OCI-M2 (cell line): ENCODE measurements around the gene BGN.

Source experiments
- DNase-seq: peaks from one replicate; lab custom pipeline; 2025; ENCODE audit not compliant: unreplicated experiment; lab: John Stamatoyannopoulos, UW

BGN gene

GRCh38 chrX:153525451-153525850 lies 30.7 kb downstream of the BGN start:
- no peak for DNase-seq

GRCh38 chrX:153526042-153526441 lies 31.3 kb downstream of the BGN start:
- no peak for DNase-seq

GRCh38 chrX:153526801-153527200 lies 32.0 kb downstream of the BGN start:
- DNase-seq = no peak

- DNase-seq = no peak
These were observed 32.4 kb downstream of the BGN start for GRCh38 chrX:153527208-153527607.

- DNase-seq = no peak
These were observed 35.8 kb downstream of the BGN start for GRCh38 chrX:153530411-153531129.

GRCh38 chrX:153533091-153533490 lies 38.3 kb downstream of the BGN start:
- no peak for DNase-seq

- DNase-seq = no peak
These were observed 42.3 kb downstream of the BGN start for GRCh38 chrX:153537080-153537479.

GRCh38 chrX:153537526-153538295 lies 42.9 kb downstream of the BGN start:
- DNase-seq = no peak

GRCh38 chrX:153538424-153538823 lies 43.6 kb downstream of the BGN start:
- DNase-seq = no peak

GRCh38 chrX:153539171-153539978 lies 44.6 kb downstream of the BGN start:
- DNase-seq = no peak

- DNase-seq = no peak
These were observed 45.2 kb downstream of the BGN start for GRCh38 chrX:153539979-153540358.

GRCh38 chrX:153544727-153545126 lies 49.9 kb downstream of the BGN start:
- no peak for DNase-seq

- DNase-seq = no peak
These were observed 51.6 kb downstream of the BGN start for GRCh38 chrX:153546386-153546785.

- no peak for DNase-seq
These were observed 52.4 kb downstream of the BGN start for GRCh38 chrX:153547195-153547594.

GRCh38 chrX:153549231-153549630 lies 54.5 kb downstream of the BGN start:
- no peak for DNase-seq

GRCh38 chrX:153549807-153550206 lies 55.0 kb downstream of the BGN start:
- no peak for DNase-seq

GRCh38 chrX:153551135-153551534 lies 56.4 kb downstream of the BGN start:
- DNase-seq = no peak

- no peak for DNase-seq
These were observed 59.9 kb downstream of the BGN start for GRCh38 chrX:153554519-153555167.

- DNase-seq = no peak
These were observed 62.0 kb downstream of the BGN start for GRCh38 chrX:153556767-153557166.

- DNase-seq = no peak
These were observed 63.0 kb downstream of the BGN start for GRCh38 chrX:153557618-153558355.
